HEK293 (cell line): Measurements from ENCODE around the gene KLHL40.

Experiments
- CTCF ChIA-PET: fragments of 350-600 bp; formaldehyde crosslinking; extraction: SDS; loops from one replicate; lab custom pipeline; 2021; ENCODE audit warnings: antibody characterized with exemption; lab: Yijun Ruan, JAX
- POLR2A ChIA-PET: fragments of 300-600 bp; formaldehyde crosslinking; extraction: SDS; loops from one replicate; lab custom pipeline; 2020; ENCODE audit warnings: antibody characterized with exemption, inconsistent platforms; lab: Yijun Ruan, JAX
- H3K27ac ChIP-seq: fragments of 200-500 bp; sonication (Bioruptor generic); 2 replicates; pipeline ENCODE4 v1.5.1; 2014; ENCODE audit warnings: low read depth, low read length, control low read depth, inconsistent platforms; ENCODE audit errors: extremely low read depth
- H3K36me3 ChIP-seq, 2 experiments: fragments of 200-500 bp in 1 of 2; sonication (Bioruptor generic) in 1 of 2; 1 replicate in 1 of 2; 2 replicates in 1 of 2; pipeline ENCODE4 v1.5.1; 2014 to 2017; ENCODE audit warnings: inconsistent platforms in 2 of 2, low read length in 2 of 2; ENCODE audit not compliant: control insufficient read depth in 2 of 2, insufficient read depth in 1 of 2
- H3K4me1 ChIP-seq: fragments of 200-500 bp; sonication (Bioruptor generic); 2 replicates; pipeline ENCODE4 v1.5.1; 2014; ENCODE audit warnings: mild to moderate bottlenecking, low read length, inconsistent platforms; ENCODE audit not compliant: control insufficient read depth, insufficient read depth
- H3K4me3 ChIP-seq: 2 replicates; pipeline ENCODE4 v1.5.1; 2011; ENCODE audit warnings: low read depth, mild to moderate bottlenecking, control low read depth, low read length, moderate library complexity
- H3K9me3 ChIP-seq: fragments of 200-500 bp; sonication (Bioruptor generic); 2 replicates; pipeline ENCODE4 v1.5.1; 2014; ENCODE audit warnings: low read depth, low read length, inconsistent platforms; ENCODE audit not compliant: control insufficient read depth, insufficient read depth
- HIC1 ChIP-seq: fragments of 450-650 bp; formaldehyde crosslinking; IDR thresholded peaks from 2 replicates; pipeline ENCODE4 v1.5.1; 2016; ENCODE audit warnings: missing biosample characterization, missing genetic modification characterization
- KLF8 ChIP-seq: fragments of 450-650 bp; formaldehyde crosslinking; IDR thresholded peaks from 2 replicates; pipeline ENCODE4 v1.5.1; 2016; ENCODE audit warnings: missing biosample characterization, missing genetic modification characterization
- MZF1 ChIP-seq: fragments of 450-650 bp; formaldehyde crosslinking; IDR thresholded peaks from 2 replicates; pipeline ENCODE4 v1.5.1; 2017; ENCODE audit warnings: missing biosample characterization, missing genetic modification characterization, borderline replicate concordance
- PRDM1 ChIP-seq: fragments of 450-650 bp; formaldehyde crosslinking; IDR thresholded peaks from 2 replicates; pipeline ENCODE4; 2016; ENCODE audit warnings: missing biosample characterization, missing genetic modification characterization
- SCRT2 ChIP-seq: fragments of 450-650 bp; formaldehyde crosslinking; IDR thresholded peaks from 2 replicates; pipeline ENCODE4 v1.5.1; 2016; ENCODE audit warnings: missing biosample characterization, missing genetic modification characterization
- ZBTB7A ChIP-seq: fragments of 450-650 bp; formaldehyde crosslinking; IDR thresholded peaks from 2 replicates; pipeline ENCODE4 v1.5.1; 2016; ENCODE audit warnings: low read depth, missing biosample characterization, missing genetic modification characterization
- ZNF23 ChIP-seq: fragments of 450-650 bp; formaldehyde crosslinking; IDR thresholded peaks from 2 replicates; pipeline ENCODE4 v1.5.1; 2016; ENCODE audit warnings: missing biosample characterization, missing genetic modification characterization, borderline replicate concordance
- ZNF391 ChIP-seq: fragments of 450-650 bp; formaldehyde crosslinking; IDR thresholded peaks from 2 replicates; pipeline ENCODE4 v1.5.1; 2016; ENCODE audit warnings: low read depth, missing biosample characterization, missing genetic modification characterization, borderline replicate concordance
- ZNF514 ChIP-seq: fragments of 450-650 bp; formaldehyde crosslinking; IDR thresholded peaks from 2 replicates; pipeline ENCODE4 v1.5.1; 2016; ENCODE audit warnings: missing biosample characterization, missing genetic modification characterization
- ZNF571 ChIP-seq: fragments of 450-650 bp; formaldehyde crosslinking; IDR thresholded peaks from 2 replicates; pipeline ENCODE4 v1.5.0; 2017; ENCODE audit warnings: missing biosample characterization, missing genetic modification characterization
- ZNF660 ChIP-seq: fragments of 450-650 bp; IDR thresholded peaks from 2 replicates; pipeline ENCODE4 v1.5.1; 2018; ENCODE audit warnings: missing biosample characterization, mild to moderate bottlenecking, missing genetic modification characterization
- ZNF776 ChIP-seq: fragments of 450-650 bp; formaldehyde crosslinking; IDR thresholded peaks from 2 replicates; pipeline ENCODE4 v1.5.0; 2017; ENCODE audit warnings: missing biosample characterization, missing genetic modification characterization, borderline replicate concordance
- TF ChIP-seq, protein P1 (sequence below): fragments of 450-650 bp; formaldehyde crosslinking; IDR thresholded peaks from 2 replicates; pipeline ENCODE4 v1.5.1; 2016; ENCODE audit warnings: missing biosample characterization, missing genetic modification characterization
- TF ChIP-seq, protein P2 (sequence below): fragments of 450-650 bp; formaldehyde crosslinking; IDR thresholded peaks from 2 replicates; pipeline ENCODE4 v1.5.1; 2016; ENCODE audit warnings: missing biosample characterization, missing genetic modification characterization
- TF ChIP-seq, protein P3 (sequence below): fragments of 450-650 bp; formaldehyde crosslinking; conservative IDR thresholded peaks from 2 replicates; pipeline ENCODE4 v1.5.1; 2016; ENCODE audit warnings: low read depth, missing biosample characterization, missing genetic modification characterization

KLHL40 gene

GRCh38 chr3:42639192-42639591, 46.1 kb upstream of the KLHL40 start (continued):
- TF ChIP-seq, protein P1, sequence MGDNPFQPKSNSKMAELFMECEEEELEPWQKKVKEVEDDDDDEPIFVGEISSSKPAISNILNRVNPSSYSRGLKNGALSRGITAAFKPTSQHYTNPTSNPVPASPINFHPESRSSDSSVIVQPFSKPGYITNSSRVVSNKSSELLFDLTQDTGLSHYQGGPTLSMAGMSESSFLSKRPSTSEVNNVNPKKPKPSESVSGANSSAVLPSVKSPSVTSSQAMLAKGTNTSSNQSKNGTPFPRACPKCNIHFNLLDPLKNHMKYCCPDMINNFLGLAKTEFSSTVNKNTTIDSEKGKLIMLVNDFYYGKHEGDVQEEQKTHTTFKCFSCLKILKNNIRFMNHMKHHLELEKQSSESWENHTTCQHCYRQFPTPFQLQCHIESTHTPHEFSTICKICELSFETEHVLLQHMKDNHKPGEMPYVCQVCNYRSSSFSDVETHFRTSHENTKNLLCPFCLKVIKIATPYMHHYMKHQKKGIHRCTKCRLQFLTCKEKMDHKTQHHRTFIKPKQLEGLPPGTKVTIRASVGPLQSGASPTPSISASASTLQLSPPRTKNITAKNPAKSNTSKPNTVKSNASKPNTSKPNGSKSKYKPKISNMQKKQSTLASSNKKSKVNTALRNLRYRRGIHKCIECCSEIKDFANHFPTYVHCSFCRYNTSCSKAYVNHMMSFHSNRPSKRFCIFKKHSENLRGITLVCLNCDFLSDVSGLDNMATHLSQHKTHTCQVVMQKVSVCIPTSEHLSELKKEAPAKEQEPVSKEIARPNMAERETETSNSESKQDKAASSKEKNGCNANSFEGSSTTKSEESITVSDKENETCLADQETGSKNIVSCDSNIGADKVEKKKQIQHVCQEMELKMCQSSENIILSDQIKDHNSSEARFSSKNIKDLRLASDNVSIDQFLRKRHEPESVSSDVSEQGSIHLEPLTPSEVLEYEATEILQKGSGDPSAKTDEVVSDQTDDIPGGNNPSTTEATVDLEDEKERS (tag by site-specific recombination): no peak
- no peak for TF ChIP-seq ZNF514 (tag by site-specific recombination)
- no peak for TF ChIP-seq ZNF776 (tag by site-specific recombination)
- TF ChIP-seq ZNF571 (tag by site-specific recombination): no peak
- TF ChIP-seq KLF8 (tag by site-specific recombination): no peak
- no peak for TF ChIP-seq ZNF391 (tag by site-specific recombination)
- TF ChIP-seq MZF1 (tag by site-specific recombination): no peak

DNA sequence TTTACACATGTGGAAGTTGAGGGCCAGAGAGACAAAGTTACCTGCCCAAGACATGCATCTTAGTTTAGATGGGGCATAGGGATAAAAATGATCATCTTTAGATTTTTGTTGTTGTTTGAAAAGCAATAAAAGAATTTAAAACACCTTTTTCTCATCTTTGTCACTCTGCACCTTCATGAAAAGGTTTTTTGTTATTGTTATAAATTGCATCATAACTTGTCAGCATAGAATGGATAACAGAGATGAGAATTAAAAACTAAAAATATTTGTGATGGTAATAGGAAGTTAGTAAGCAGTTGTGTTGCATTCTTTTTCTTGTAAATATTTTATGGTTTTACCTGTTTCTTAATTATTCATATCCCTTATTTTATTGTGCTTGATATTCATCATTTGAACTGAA, 45.2 kb upstream of the KLHL40 start:
- ChIA-PET POLR2A (no interaction called here), CTCF (interaction anchor here (0.6 to 1.2 kb wide), 3 partner anchors 21 to 140 kb away, joined by 3 to 7 read pairs (median 4); no protein-coding TSS in a partner anchor)
- H3K4me1 ChIP-seq: no peaks in the 10 kb centered on the region
- peaks cover 23 to 92% of the 10 kb centered on the region in 2 experiments for H3K36me3 ChIP-seq
- H3K27ac ChIP-seq: no peak overlapping the region
- H3K4me3 ChIP-seq: no peak overlapping the region
- H3K9me3 ChIP-seq: no peaks in the 10 kb centered on the region
- TF ChIP-seq PRDM1 (no peak), ZNF660 (no peak), ZNF23 (tag by site-specific recombination) (no peak), HIC1 (tag by site-specific recombination) (no peak), KLF8 (tag by site-specific recombination) (no peak), SCRT2 (no peak), ZBTB7A (tag by site-specific recombination) (no peak)
- TF ChIP-seq, protein P2, sequence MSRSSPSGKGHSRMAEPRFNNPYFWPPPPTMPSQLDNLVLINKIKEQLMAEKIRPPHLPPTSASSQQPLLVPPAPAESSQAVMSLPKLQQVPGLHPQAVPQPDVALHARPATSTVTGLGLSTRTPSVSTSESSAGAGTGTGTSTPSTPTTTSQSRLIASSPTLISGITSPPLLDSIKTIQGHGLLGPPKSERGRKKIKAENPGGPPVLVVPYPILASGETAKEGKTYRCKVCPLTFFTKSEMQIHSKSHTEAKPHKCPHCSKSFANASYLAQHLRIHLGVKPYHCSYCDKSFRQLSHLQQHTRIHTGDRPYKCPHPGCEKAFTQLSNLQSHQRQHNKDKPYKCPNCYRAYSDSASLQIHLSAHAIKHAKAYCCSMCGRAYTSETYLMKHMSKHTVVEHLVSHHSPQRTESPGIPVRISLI (tag by site-specific recombination): no peak
- TF ChIP-seq, protein P3, sequence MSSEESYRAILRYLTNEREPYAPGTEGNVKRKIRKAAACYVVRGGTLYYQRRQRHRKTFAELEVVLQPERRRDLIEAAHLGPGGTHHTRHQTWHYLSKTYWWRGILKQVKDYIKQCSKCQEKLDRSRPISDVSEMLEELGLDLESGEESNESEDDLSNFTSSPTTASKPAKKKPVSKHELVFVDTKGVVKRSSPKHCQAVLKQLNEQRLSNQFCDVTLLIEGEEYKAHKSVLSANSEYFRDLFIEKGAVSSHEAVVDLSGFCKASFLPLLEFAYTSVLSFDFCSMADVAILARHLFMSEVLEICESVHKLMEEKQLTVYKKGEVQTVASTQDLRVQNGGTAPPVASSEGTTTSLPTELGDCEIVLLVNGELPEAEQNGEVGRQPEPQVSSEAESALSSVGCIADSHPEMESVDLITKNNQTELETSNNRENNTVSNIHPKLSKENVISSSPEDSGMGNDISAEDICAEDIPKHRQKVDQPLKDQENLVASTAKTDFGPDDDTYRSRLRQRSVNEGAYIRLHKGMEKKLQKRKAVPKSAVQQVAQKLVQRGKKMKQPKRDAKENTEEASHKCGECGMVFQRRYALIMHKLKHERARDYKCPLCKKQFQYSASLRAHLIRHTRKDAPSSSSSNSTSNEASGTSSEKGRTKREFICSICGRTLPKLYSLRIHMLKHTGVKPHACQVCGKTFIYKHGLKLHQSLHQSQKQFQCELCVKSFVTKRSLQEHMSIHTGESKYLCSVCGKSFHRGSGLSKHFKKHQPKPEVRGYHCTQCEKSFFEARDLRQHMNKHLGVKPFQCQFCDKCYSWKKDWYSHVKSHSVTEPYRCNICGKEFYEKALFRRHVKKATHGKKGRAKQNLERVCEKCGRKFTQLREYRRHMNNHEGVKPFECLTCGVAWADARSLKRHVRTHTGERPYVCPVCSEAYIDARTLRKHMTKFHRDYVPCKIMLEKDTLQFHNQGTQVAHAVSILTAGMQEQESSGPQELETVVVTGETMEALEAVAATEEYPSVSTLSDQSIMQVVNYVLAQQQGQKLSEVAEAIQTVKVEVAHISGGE (tag by site-specific recombination): no peak
